HCT116 (cell line): ENCODE data around the gene ZNF317. TPM values are rescaled to one million over a fixed set of nuclear protein-coding genes. Genes with fewer than 3 reads are reported as not detected.

Source experiments
- ATAC-seq: fragments of 200-7000 bp; cut with Tn5 transposase; 2 replicates; pipeline ENCODE4 v1.9.1; 2020; ENCODE audit warnings: mild to moderate bottlenecking, moderate library complexity
- BruUV-seq: library from RNA; stranded (reverse); fragments of 400-500 nt; replicated peaks from 2 replicates; lab custom pipeline; 2021; lab: Mats Ljungman, UMichigan
- CTCF ChIA-PET: fragments of 300-600 bp; sonication (Branson Sonifier 250); formaldehyde crosslinking; loops from one replicate; lab custom pipeline; 2021; ENCODE audit warnings: antibody characterized with exemption; lab: Charles Lee
- POLR2A ChIA-PET: fragments of 300-600, 350-600 bp; sonication (Branson Sonifier 250); formaldehyde crosslinking; loops from one replicate; lab custom pipeline; 2021; ENCODE audit warnings: antibody characterized with exemption; lab: Charles Lee
- RAD21 ChIA-PET, 2 experiments: fragments of 300-600 bp; sonication (Branson Sonifier 250); formaldehyde crosslinking; loops; one replicate each; lab custom pipeline; 2023; ENCODE audit warnings: low total read pairs in 2 of 2; ENCODE audit not compliant: uncharacterized antibody in 2 of 2, unreplicated experiment in 2 of 2, low non-redundant PET in 1 of 2; lab: Charles Lee
- DNase-seq: peaks from one replicate; pipeline ENCODE4 v3.0.0-alpha.2; 2010; ENCODE audit warnings: low read depth, low spot score
- H2AFZ ChIP-seq: fragments of 200-600 bp; shearing (Covaris generic), sonication (generic); 2 replicates; pipeline ENCODE4 v1.6.1; 2017; ENCODE audit warnings: low read depth, mixed run types, mixed read lengths, antibody characterized with exemption, low read length; ENCODE audit not compliant: poor library complexity, severe bottlenecking
- H3K27ac ChIP-seq: 2 replicates; pipeline ENCODE4 v1.5.1; 2012; ENCODE audit warnings: low read depth, low read length
- H3K27me3 ChIP-seq: fragments of 200-600 bp; sonication (generic); 2 replicates; pipeline ENCODE4 v1.6.1; 2016; ENCODE audit warnings: mixed run types, low read length, mixed read lengths; ENCODE audit not compliant: insufficient read depth
- H3K36me3 ChIP-seq, 2 experiments: fragments of 200-500 bp in 1 of 2; fragments of 200-600 bp in 1 of 2; sonication (Bioruptor generic) in 1 of 2; sonication (generic) in 1 of 2; 2 replicates each; pipeline versions ENCODE4 v1.5.1 to v1.6.1; 2014 to 2016; ENCODE audit warnings: low read length in 2 of 2, inconsistent platforms in 1 of 2, mixed read lengths in 1 of 2, mixed run types in 1 of 2; ENCODE audit not compliant: insufficient read depth in 2 of 2, control insufficient read depth in 1 of 2
- H3K4me1 ChIP-seq, 2 experiments: fragments of 200-600 bp in 1 of 2; sonication (generic) in 1 of 2; 2 replicates each; pipeline versions ENCODE4 v1.5.1 to v1.6.1; 2012 to 2017; ENCODE audit warnings: low read length in 2 of 2, inconsistent platforms in 1 of 2, mild to moderate bottlenecking in 1 of 2, mixed read lengths in 1 of 2, mixed run types in 1 of 2, moderate library complexity in 1 of 2; ENCODE audit not compliant: insufficient read depth in 2 of 2, control insufficient read depth in 1 of 2
- H3K4me2 ChIP-seq: fragments of 200-600 bp; sonication (generic); 2 replicates; pipeline ENCODE4 v1.6.1; 2017; ENCODE audit warnings: mixed run types, low read length, mixed read lengths
- H3K4me3 ChIP-seq, 2 experiments: fragments of 200-600 bp in 1 of 2; sonication (generic) in 1 of 2; replicated peaks in 1 of 2; 2 replicates each; pipeline ENCODE4 v1.5.1; 2011 to 2016; ENCODE audit warnings: low read length in 2 of 2, control low read depth in 1 of 2, low read depth in 1 of 2, mild to moderate bottlenecking in 1 of 2, mixed read lengths in 1 of 2, mixed run types in 1 of 2
- H3K79me2 ChIP-seq: fragments of 200-600 bp; sonication (generic); 2 replicates; pipeline ENCODE4 v1.6.1; 2017; ENCODE audit warnings: mild to moderate bottlenecking, mixed run types, low read length, moderate library complexity, mixed read lengths; ENCODE audit not compliant: insufficient read depth
- H3K9ac ChIP-seq: fragments of 200-600 bp; sonication (generic); 2 replicates; pipeline ENCODE4 v1.6.1; 2016; ENCODE audit warnings: low read length, mixed read lengths
- H3K9me2 ChIP-seq: fragments of 200-600 bp; sonication (generic), shearing (Covaris generic); 2 replicates; pipeline ENCODE4 v1.6.1; 2017; ENCODE audit warnings: mixed run types, mild to moderate bottlenecking, moderate library complexity; ENCODE audit not compliant: insufficient read depth
- H3K9me3 ChIP-seq, 2 experiments: fragments of 200-500 bp in 1 of 2; fragments of 200-600 bp in 1 of 2; sonication (Bioruptor generic) in 1 of 2; sonication (generic) in 1 of 2; 2 replicates each; pipeline ENCODE4 v1.6.1; 2014 to 2017; ENCODE audit warnings: low read length in 2 of 2, mixed read lengths in 2 of 2, inconsistent platforms in 1 of 2, low read depth in 1 of 2, mild to moderate bottlenecking in 1 of 2, mixed run types in 1 of 2, moderate library complexity in 1 of 2; ENCODE audit not compliant: control insufficient read depth in 1 of 2, insufficient read depth in 1 of 2
- H4K20me1 ChIP-seq: fragments of 200-600 bp; sonication (generic), shearing (Covaris generic); 2 replicates; pipeline ENCODE4 v1.6.1; 2017; ENCODE audit warnings: mixed run types, mild to moderate bottlenecking, moderate library complexity; ENCODE audit not compliant: insufficient read depth
- CEBPB ChIP-seq: IDR thresholded peaks from 2 replicates; pipeline ENCODE4 v1.6.1; 2012; ENCODE audit warnings: low read depth
- EGR1 ChIP-seq: IDR thresholded peaks from 2 replicates; pipeline ENCODE4 v1.6.1; 2012; ENCODE audit warnings: low read depth
- ELF1 ChIP-seq: IDR thresholded peaks from 2 replicates; pipeline ENCODE4 v1.6.1; 2012; ENCODE audit warnings: low read depth, borderline replicate concordance
- EZH2 ChIP-seq: fragments of 200-600 bp; sonication (generic); IDR thresholded peaks from 2 replicates; pipeline ENCODE4 v1.6.1; 2017; ENCODE audit warnings: antibody characterized with exemption, mixed run types
- FOSL1 ChIP-seq: IDR thresholded peaks from 2 replicates; pipeline ENCODE4 v1.6.1; 2012; ENCODE audit warnings: low read depth
- JUND ChIP-seq: IDR thresholded peaks from 2 replicates; pipeline ENCODE4 v1.6.1; 2012
- POLR2A ChIP-seq: IDR thresholded peaks from 2 replicates; pipeline ENCODE4 v1.7.0; 2011; ENCODE audit warnings: borderline replicate concordance; ENCODE audit not compliant: insufficient read depth, insufficient read length; ENCODE audit errors: extremely low read depth
- SP1 ChIP-seq: IDR thresholded peaks from 2 replicates; pipeline ENCODE4 v1.6.1; 2012; ENCODE audit warnings: low read depth
- ZFX ChIP-seq: fragments of 450-650 bp; IDR thresholded peaks from 2 replicates; pipeline ENCODE4 v1.6.1; 2017
- intact Hi-C: fragments of 100-400 bp; cut with micrococcal nuclease; formaldehyde crosslinking; loops from 2 replicates; pipeline ENCODE4 v1.10.0; 2022
- total RNA-seq: library from RNA; stranded (reverse); gene quantifications from one replicate; pipeline ENCODE4 v1.2.1, GENCODE V29; 2021; ENCODE audit not compliant: unreplicated experiment
- TF ChIP-seq, protein P1 (sequence below): IDR thresholded peaks from 2 replicates; pipeline ENCODE4 v1.6.1; 2012
- TF ChIP-seq, protein P2 (sequence below): IDR thresholded peaks from 2 replicates; pipeline ENCODE4 v1.6.1; 2011; ENCODE audit warnings: mild to moderate bottlenecking, low read length, moderate library complexity; ENCODE audit not compliant: insufficient replicate concordance; ENCODE audit errors: extremely low read depth

The ZNF317 gene
- total RNA-seq, 1 experiment from 2014 or later, result 39.8 TPM

DNA sequence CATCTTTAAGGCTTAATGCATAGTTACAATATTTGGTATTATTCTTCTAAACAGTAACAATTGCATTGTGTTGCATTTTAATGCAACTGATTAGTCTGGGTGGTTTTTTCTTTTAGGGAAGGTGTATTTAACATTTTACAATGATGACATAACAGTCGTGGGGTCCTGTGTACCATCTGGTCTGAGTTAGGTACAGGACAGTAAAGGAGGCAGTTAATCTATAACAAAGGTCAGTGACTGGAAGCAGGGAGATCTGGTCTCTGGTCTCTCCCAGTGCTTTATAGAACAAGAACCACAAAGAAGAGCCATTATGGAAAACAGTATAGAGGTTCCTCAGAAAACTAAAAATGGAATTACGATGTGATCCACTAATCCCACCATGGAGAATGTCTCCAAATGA, 30.2 kb upstream of the ZNF317 start:
- H3K79me2 ChIP-seq, result no peaks in the 10 kb centered on the region
- no peak overlapping the region for H2AFZ ChIP-seq
- intact Hi-C loops, result no loop called here
- DNase-seq (no peak), ATAC-seq (no peak)
- no peaks in the 10 kb centered on the region for H3K9me3 ChIP-seq
- H3K27ac ChIP-seq, result no peak overlapping the region
- no peaks in the 10 kb centered on the region for H3K4me1 ChIP-seq
- H3K4me2 ChIP-seq, result no peak overlapping the region
- no peaks in the 10 kb centered on the region for H3K36me3 ChIP-seq
- POLR2A ChIA-PET, result no interaction called here
- no peak for TF ChIP-seq FOSL1
- no peak for TF ChIP-seq EZH2
- TF ChIP-seq SP1, result no peak
- TF ChIP-seq, protein P1, sequence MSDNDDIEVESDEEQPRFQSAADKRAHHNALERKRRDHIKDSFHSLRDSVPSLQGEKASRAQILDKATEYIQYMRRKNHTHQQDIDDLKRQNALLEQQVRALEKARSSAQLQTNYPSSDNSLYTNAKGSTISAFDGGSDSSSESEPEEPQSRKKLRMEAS, result no peak
- no peak for TF ChIP-seq EGR1
- no TSS peak for BruUV-seq
- RAD21 ChIA-PET, result no interaction called here
- H3K9ac ChIP-seq, result no peak overlapping the region
- no peak overlapping the region for H3K4me3 ChIP-seq
- H3K9me2 ChIP-seq, result no peaks in the 10 kb centered on the region
- H4K20me1 ChIP-seq, result no peaks in the 10 kb centered on the region
- CTCF ChIA-PET, result no interaction called here
- no peaks in the 10 kb centered on the region for H3K27me3 ChIP-seq

DNA sequence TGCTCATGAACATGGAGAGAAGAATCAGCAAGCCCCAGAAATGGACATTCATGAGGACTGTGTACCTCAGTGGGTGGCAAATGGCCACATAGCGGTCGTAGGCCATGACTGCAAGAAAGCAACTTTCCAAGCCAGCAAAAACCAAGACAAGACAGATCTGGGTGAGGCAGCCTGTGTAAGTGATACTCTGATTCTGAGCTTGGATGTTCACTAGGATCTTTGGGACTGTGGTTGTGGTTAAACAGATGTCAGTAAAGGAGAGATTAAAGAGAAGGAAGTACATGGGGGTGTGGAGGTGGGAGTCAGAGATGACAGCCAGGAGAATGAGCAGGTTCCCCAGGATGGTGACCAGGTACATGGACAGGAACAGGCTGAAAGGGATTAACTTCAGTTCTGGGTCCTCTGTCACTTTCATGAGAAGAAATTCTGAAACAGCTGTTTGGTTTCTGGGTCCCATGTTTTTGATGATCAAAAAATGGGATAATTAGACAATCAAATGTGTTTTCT, 24.8 kb upstream of the ZNF317 start, which contains the start of gene OR7G1:
OR7G1 (minus strand) TSS at position 457 of the 507 bp plus-strand sequence; CDS start at position 457, 0 bp downstream.
- CTCF ChIA-PET, result no interaction called here

More for the DNA sequence above, 24.8 kb upstream of the ZNF317 start, which contains the start of gene OR7G1:
- no peaks in the 10 kb centered on the region for H3K9me3 ChIP-seq
- intact Hi-C loops, result no loop called here
- no peak for TF ChIP-seq POLR2A
- no peak for TF ChIP-seq CEBPB
- TF ChIP-seq SP1, result no peak
- TF ChIP-seq, protein P1, result no peak
- no peak for TF ChIP-seq ELF1
- TF ChIP-seq, protein P2, sequence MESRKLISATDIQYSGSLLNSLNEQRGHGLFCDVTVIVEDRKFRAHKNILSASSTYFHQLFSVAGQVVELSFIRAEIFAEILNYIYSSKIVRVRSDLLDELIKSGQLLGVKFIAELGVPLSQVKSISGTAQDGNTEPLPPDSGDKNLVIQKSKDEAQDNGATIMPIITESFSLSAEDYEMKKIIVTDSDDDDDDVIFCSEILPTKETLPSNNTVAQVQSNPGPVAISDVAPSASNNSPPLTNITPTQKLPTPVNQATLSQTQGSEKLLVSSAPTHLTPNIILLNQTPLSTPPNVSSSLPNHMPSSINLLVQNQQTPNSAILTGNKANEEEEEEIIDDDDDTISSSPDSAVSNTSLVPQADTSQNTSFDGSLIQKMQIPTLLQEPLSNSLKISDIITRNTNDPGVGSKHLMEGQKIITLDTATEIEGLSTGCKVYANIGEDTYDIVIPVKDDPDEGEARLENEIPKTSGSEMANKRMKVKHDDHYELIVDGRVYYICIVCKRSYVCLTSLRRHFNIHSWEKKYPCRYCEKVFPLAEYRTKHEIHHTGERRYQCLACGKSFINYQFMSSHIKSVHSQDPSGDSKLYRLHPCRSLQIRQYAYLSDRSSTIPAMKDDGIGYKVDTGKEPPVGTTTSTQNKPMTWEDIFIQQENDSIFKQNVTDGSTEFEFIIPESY, result no peak
- no peak for TF ChIP-seq ZFX
- TF ChIP-seq JUND, result no peak
- H3K9me2 ChIP-seq, result no peaks in the 10 kb centered on the region
- H3K9ac ChIP-seq, result no peak within 1 kb of the TSS
- no peaks in the 10 kb centered on the region for H3K4me1 ChIP-seq
- no peak within 1 kb of the TSS for H3K4me2 ChIP-seq
- H3K79me2 ChIP-seq, result no peaks in the 10 kb centered on the region
- H3K27me3 ChIP-seq, result no peaks in the 10 kb centered on the region
- ChIA-PET POLR2A (no interaction called here), RAD21 (no interaction called here)
- no peak for ATAC-seq
- H3K4me3 ChIP-seq, result no peak within 1 kb of the TSS
- no TSS peak for BruUV-seq
- DNase-seq, result no peak
- no peak within 1 kb of the TSS for H3K27ac ChIP-seq
- H4K20me1 ChIP-seq, result no peaks in the 10 kb centered on the region
- H3K36me3 ChIP-seq, result no peaks in the 10 kb centered on the region
- no peak within 1 kb of the TSS for H2AFZ ChIP-seq
